GM12874 (cell line): ENCODE results near the gene RUNX1.

ENCODE experiments used
- TF ChIP-seq, protein P1 (sequence below): IDR thresholded peaks from 2 replicates; pipeline ENCODE4 v1.5.1; 2011; ENCODE audit warnings: low read depth, mild to moderate bottlenecking, control low read depth, low read length, moderate library complexity; ENCODE audit not compliant: insufficient read depth

The RUNX1 gene

DNA sequence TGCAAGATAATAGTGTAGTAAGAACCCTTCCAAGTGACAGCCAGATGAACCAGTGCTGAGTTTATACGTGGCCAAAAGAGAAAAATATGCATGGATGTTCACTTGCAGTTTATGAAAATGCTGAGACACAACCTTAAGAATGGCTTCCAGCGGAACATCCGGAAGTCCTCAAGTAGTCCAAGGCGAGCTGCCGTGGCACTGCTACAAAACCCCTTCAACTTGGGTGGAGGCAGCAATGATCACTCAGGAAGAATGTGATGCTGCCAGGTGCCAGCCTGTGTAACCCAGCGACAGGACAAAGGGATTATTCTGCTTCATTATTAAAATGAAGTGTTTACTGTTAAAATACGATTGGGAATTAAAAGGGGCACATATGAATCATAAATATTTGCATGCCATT is 179.6 kb downstream of the RUNX1 start:
- TF ChIP-seq, protein P1, sequence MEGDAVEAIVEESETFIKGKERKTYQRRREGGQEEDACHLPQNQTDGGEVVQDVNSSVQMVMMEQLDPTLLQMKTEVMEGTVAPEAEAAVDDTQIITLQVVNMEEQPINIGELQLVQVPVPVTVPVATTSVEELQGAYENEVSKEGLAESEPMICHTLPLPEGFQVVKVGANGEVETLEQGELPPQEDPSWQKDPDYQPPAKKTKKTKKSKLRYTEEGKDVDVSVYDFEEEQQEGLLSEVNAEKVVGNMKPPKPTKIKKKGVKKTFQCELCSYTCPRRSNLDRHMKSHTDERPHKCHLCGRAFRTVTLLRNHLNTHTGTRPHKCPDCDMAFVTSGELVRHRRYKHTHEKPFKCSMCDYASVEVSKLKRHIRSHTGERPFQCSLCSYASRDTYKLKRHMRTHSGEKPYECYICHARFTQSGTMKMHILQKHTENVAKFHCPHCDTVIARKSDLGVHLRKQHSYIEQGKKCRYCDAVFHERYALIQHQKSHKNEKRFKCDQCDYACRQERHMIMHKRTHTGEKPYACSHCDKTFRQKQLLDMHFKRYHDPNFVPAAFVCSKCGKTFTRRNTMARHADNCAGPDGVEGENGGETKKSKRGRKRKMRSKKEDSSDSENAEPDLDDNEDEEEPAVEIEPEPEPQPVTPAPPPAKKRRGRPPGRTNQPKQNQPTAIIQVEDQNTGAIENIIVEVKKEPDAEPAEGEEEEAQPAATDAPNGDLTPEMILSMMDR: no peak

DNA sequence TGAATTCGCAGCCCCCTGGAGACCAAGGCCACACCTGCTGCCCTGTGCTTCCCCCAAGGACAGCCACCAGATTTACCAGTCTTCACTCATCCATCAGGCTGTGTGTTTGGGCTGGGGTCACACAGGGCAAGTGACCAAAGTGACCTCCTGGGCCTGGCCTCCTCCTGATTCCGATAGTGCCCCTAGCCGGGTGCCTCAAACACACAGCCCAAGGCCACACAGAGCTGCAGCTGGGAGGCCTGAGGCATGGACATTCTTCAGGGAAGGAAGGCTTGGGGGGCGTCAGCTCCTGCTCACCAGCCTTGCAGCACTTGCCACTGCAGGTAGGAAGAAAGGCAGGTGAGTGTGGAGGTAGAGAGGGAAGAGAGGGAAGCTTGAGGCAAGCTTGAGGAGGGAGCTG is 181.3 kb downstream of the RUNX1 start:
- TF ChIP-seq, protein P1: no peak

DNA sequence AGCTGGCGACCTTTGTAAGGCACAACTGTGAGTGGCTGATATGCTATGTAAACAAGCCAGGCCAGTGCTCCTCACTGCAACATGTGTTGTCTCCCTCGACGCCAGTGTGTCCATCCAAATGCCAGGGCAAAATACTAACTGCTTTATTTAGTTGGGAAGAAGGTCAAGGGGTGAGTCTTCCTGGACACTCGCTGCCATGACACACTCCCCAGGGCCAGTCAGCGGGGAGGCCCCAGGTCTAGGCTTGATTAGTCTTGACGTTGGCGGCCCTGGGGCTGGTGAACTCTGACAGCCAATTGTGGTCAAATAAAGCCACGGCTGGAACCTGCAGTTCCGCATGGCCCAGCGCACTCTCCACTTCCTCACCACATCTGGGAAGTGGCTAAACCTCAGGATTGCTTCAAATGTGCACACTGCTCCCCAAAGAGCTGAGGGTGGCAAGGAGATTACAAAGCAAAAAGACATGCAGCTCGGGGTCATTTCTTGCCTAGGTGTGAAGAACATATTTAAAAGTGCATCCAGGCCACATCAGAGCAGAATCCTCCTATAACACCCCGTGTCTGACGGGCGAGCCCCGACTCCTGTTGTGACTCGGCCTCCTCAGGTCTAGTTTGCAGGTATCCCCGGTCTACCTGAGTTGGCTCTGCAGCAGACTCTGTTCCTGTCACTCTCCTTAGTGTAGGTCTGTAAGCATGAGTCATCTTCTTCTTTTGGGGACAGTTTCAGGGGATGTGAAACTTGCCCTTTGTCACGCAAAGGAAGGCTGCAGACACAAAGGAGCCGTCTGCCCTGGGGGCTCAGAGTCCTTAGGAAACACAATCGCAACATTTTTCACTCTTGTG is 183.5 kb downstream of the RUNX1 start:
- TF ChIP-seq, protein P1: no peak

DNA sequence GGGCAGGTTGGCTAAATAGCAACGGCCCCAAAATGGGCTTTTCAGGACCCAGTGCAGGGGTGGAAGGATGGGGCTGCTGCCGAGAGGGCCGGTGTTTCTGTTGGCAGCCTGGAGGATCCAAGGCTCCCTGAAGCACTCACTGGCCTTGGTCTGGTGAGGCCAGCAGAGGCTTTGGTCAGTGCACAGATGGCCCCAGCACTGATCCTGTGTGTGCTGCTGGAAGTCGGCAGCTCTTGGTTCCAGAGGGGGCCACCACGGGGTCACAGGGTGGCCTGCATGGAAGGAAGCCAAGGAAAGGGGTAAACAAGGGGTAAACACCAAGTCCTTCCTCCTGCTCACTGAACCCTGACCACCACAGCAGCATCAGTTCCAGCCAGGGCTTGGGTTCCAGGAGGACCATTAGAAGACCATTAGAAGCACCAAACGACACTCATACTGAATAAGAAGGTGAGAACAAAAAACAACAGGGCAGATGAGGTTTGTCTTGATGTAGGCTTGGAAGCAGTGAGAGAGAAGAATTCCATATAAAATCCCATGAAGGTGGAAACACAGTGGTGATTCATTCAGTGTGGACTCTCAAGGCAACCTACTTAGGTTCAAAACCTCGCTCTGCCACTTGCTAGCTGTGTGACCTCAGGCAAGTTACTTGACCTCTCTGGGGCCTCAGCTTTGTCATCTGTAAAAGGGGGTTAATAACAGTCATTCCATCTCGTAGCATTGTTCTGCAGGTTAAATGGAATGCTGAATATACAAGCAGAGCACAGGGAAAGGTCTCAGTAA is 184.5 kb downstream of the RUNX1 start:
- TF ChIP-seq, protein P1: no peak

DNA sequence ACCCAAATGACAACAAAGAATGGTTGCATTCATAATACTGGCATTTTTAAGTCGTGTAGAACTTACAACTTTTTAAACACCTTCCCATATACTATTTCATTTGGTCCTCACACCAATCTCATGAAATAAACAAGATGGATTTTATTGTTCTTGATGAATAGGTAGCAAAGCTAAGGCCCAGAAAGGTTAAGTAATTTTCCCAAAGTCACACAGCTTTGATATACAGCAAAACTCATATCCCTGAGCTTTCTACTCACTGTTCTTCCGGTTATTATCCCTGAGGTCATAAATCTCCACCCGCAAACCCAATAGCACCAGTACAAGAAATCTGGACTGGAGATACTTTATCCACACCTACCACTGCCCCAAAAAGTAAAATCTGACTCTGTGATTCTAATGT is 186.2 kb downstream of the RUNX1 start:
- TF ChIP-seq, protein P1: no peak

DNA sequence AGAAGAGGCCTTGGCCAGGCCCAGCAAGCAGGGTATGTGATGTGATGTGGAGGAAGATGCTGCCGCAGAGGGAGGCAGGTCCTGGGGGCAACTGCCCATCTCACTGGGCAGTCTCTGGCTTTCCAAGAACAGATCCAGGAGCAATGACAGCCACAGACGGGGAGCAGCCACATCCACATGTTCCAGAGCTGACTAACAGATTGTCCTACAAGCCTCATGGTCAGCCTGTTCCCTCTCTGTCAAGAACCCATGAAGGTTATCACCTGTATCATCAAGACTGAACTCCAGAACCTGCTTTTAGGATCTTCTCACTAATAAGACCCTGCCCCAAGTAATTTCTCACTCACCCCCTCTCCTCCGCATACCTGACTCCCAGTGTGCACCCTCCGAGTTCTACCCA is 187.8 kb downstream of the RUNX1 start:
- TF ChIP-seq, protein P1: no peak

DNA sequence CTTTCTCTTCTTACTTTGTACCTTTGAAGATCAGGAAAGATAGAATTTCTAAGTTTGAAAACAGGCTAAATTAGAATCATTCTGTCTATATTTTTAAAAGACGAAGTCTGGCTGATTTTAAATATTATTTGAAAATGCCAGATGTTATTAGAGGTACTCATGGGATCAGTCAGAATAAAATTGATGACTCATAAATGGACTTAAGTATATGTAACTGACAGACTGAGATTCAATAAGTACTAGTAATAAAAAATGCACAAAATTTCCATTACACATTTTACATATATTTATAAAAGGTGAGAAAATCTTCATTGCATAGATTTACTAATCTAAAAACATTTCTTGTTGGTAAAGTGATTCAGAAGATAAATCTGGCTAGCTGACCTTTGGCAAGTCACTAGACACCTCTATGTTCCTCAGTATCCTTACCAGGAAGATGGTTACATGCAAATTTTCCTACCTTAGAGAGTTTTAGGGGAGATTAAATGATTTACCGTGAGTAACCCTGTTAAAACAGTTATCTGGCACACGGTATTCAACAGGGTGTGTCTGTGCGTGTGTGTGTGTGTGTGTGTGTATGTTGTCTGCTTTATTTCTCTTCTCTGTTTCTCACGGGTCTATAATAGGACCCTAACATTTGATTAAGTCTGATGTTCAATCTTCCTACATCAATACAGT is 189.0 kb downstream of the RUNX1 start:
- TF ChIP-seq, protein P1: no peak
